ENCODE results near the gene KAT2A.

DNA sequence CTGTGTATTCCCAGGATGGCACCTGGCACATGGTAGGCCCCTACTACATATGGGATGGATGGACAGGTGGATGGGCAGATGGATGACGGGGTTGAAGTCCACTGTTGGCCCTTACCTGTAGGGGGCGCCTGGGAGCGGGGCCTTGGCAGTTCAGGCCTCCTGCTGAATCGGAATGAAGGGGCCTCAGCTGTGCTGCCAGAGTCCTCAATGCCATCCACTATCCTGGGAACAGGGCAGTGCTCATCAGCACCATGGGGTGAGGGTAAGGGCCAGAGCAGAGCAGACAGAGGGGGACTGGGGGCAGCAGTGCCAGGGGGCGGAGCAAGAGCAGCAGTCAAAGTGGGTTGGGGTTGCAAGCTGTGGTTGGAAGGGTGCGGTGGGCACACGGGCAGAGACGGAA is 41.9 kb upstream of the KAT2A start:
- TF ChIP-seq, protein P1, sequence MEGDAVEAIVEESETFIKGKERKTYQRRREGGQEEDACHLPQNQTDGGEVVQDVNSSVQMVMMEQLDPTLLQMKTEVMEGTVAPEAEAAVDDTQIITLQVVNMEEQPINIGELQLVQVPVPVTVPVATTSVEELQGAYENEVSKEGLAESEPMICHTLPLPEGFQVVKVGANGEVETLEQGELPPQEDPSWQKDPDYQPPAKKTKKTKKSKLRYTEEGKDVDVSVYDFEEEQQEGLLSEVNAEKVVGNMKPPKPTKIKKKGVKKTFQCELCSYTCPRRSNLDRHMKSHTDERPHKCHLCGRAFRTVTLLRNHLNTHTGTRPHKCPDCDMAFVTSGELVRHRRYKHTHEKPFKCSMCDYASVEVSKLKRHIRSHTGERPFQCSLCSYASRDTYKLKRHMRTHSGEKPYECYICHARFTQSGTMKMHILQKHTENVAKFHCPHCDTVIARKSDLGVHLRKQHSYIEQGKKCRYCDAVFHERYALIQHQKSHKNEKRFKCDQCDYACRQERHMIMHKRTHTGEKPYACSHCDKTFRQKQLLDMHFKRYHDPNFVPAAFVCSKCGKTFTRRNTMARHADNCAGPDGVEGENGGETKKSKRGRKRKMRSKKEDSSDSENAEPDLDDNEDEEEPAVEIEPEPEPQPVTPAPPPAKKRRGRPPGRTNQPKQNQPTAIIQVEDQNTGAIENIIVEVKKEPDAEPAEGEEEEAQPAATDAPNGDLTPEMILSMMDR (IDR thresholded peaks at IDR 0.05): no peak
- no peak for TF ChIP-seq POLR2A (IDR thresholded peaks at IDR 0.05)
